ENCODE measurements around the gene LIMS2. TPM values are rescaled to one million over a fixed set of nuclear protein-coding genes. Genes with fewer than 3 reads are reported as not detected.

The LIMS2 gene
- total RNA-seq, 2 experiments from 2014 or later: 7.6 to 8.3 TPM

DNA sequence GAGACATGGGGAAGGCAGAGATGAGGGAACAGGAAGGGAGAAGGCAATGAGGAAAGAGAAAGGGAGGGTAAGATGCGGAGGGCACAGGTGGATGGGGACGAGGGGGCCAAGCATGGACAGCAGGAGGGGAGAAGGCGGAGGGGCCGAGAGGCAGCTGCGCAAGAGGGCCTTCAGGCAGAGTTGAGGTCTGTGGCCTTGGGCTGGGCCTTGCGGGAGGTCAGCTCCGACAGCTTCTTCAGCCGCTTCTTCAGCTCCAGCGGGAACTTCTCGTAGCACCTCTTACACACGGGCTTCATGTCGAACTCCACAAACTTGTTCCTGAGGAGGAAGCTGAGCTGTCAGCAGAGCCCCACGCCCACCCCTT, 36.2 kb downstream of the LIMS2 start:
- ChIA-PET POLR2A (no interaction called here), CTCF (interaction anchor here (0.9 kb wide), 1 partner anchor 48 kb away, joined by 3 read pairs; no protein-coding TSS in a partner anchor)

DNA sequence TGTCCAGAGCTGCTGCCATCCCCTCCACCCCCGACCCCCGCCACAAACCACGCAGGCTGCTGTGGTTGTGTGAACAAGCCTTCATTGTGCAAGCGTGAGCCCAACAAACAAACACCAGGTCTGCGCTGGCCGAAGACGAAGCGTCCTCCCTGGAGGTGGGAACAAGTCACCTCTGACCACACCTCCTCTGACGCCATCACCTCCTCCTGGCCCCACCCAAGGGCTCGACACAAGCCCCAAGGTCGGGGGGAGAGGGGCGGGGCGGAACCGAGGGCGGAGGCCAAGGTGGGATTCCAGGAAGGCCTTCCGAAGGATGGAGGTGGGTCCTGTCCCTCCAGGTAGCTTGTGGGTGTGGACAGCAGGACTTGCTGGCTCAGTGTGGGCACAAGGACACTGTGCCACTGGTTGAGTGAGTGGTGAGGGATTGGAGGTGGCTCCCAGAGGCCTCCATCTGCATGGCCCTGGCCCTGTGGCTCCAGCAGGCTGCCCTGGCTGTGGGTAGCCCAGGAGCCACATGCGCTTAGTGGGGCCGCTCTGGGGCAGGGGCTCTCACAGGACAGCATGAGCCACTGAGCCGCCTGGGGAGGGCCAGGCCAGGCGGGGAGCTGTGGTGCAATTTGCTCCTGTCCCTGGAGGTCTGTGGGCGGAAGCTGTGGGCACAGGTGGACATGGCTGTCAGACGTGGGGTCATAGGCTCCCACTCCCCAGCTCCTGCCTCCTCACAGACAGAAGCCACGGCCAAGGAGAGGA, 36.8 kb downstream of the LIMS2 start:
- ChIA-PET POLR2A (no interaction called here), CTCF (interaction anchor here (0.9 kb wide), 1 partner anchor 47 kb away, joined by 3 read pairs; no protein-coding TSS in a partner anchor)

DNA sequence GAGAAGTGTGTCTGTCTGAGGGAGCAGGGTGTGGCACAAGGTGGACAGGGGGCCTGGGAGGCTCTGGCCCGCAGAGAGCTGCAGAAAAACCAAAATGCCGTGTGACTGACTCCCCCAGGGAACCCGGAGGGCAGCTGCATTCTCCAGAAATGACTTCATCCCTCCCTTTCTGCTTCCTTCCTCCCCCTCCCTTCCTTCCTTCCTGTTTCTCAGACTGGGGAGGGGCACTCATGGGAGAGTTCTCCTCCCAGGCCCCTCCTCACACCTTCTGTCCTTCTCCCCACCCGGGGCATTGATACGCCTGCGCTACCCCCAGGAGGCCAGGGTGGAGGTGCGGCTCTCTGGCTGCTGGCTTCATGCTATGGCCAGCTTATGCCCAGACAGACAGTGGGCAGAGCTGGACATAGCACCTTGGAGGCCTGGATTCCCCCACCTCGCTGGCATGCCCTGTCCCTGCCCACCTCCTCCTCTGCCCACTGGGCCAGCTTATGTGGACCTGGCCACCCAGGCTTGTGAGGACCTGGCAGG, 37.5 kb downstream of the LIMS2 start:
- ChIA-PET POLR2A (no interaction called here), CTCF (no interaction called here)

DNA sequence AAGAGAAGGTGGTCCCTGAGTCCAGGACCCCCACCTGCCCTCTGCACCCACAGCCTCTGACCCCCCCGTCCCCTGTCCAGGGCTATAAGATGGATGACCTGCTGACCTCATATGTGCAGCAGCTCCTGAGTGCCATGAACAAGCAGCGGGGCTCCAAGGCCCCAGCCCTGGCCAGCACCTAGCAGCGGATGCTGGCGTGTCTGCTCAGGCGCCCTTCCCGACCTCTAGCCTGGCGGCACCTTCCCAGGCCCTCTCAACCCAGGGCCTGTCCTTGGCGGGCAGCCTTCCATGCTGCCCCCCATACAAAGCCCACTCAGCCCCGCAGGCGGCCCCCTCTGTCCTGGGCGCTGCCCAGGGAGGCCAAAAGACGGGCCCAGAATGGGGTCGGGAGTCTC, 38.1 kb downstream of the LIMS2 start:
- ChIA-PET POLR2A (no interaction called here), CTCF (interaction anchor here (1.6 kb wide), 1 partner anchor 46 kb away, joined by 4 read pairs; no protein-coding TSS in a partner anchor)

DNA sequence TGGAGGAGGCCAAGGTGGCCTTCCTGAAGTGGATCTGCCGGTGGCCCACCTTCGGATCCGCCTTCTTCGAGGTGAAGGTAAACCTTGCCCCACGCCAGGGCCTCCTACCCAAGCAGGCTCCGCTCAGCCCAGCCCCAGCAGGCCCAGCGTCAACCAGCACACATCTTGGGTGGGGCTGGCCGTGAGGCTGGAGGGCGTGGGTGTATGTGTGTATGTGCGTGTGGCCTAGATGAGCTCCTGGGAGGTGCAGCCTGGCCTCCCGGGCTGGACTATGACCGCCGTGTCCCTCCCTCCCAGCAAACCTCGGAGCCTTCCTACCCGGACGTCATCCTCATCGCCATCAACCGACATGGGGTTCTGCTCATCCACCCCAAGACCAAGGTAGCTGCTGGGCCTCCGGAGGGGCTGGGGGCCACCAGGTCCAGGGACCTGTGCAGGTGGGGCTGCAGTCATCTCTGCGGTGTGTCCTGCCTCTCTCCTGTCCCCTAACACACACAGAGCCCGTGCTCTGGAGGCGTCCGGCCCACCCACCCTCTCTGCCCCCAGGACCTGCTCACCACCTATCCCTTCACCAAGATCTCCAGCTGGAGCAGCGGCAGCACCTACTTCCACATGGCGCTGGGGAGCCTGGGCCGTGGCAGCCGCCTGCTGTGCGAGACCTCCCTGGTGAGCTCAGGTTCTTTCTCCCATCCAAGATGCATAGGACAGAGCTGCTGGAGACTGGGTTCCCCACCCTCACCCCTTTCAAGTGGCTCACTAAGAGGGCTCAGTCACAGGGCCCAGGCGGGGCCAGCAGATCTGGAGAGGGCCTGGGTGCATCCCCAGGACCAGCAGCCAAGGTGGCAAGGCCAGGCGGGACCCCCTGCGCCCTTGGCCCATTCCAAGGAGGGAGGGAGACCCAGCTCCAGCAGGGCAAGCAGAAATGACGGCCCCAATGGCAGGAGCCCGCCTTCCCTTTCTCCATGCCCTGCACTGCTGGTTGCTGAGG, 38.8 kb downstream of the LIMS2 start:
- ChIA-PET CTCF (interaction anchor here (1.6 kb wide), 1 partner anchor 46 kb away, joined by 4 read pairs; no protein-coding TSS in a partner anchor), POLR2A (no interaction called here)

DNA sequence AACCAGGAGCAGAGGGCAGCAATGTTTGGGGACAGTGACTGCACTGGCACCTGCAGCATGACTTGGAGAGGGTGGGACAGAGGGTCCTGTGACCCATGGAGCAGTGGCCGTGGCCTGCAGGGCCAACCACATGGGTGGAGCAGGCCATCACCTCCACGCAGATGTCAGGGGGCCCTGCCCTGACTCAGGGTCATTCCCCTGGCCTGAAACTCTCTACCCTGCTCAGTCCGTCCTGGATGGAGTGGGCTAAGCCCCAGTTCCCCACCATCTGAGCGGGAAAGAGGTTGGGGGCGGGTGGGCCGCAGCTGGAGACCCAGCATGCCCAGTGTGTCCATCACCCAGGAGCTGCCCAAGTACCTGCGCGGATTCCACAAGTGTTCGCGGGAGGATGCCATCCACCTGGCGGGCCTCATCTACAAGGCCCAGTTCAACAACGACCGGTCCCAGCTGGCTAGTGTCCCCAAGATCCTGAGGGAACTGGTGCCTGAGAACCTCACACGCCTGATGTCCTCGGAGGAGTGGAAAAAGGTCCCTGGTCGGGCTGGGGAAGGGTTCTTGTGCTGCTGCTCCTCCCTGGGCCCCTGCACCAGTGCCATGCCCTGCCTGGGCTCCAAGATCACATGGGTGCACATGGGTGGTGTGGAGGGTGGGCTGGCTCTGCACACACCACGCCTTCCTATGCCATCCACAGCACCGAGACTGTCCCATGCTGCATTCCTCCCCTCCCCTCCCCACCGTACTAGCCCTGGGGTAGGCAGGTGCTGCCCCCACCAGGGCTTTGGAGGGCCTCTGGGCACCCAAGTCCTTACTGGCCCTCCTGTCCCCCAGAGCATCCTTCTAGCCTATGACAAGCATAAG, 39.7 kb downstream of the LIMS2 start:
- CTCF ChIA-PET: interaction anchor here (1.6 kb wide), 1 partner anchor 45 kb away, joined by 4 read pairs; no protein-coding TSS in a partner anchor
- POLR2A ChIA-PET: no interaction called here

DNA sequence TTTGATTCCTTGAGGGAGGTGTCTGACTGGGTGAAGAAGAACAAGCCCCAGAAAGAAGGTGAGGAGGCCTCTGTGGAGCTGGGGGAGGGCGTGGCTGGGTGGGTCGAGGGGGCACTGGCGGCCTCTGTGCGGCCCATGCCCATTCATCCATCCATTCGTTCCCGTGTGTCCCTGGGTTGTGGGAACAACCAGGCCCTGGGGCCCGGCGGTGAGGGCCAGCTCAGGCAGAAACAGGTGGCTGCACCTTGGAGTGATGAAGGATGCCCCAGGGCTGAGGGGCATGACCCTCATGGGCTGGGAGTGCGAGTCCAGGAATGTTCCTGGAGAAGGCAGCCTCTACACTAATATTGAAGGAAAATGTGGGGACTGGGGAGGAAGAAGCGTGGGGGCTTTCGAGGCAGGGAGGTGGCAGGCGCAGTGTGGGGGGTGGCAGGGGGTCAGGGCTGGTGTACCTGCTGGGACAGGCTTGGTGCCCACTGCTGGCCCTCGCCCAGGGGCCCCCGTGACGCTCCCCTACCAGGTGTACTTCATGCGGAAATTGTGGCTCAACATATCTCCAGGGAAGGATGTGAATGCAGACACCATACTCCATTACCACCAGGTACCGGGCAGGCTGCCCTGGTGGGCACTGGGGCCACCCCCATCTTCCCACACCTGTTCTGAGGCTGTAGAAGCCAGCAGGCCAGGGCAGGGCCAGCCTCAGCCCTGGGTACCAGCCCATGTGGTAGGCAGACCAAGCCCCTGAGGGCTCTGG, 40.5 kb downstream of the LIMS2 start:
- ChIA-PET CTCF (interaction anchor here (1.5 kb wide), 1 partner anchor 43 kb away, joined by 3 read pairs; no protein-coding TSS in a partner anchor), POLR2A (no interaction called here)

DNA sequence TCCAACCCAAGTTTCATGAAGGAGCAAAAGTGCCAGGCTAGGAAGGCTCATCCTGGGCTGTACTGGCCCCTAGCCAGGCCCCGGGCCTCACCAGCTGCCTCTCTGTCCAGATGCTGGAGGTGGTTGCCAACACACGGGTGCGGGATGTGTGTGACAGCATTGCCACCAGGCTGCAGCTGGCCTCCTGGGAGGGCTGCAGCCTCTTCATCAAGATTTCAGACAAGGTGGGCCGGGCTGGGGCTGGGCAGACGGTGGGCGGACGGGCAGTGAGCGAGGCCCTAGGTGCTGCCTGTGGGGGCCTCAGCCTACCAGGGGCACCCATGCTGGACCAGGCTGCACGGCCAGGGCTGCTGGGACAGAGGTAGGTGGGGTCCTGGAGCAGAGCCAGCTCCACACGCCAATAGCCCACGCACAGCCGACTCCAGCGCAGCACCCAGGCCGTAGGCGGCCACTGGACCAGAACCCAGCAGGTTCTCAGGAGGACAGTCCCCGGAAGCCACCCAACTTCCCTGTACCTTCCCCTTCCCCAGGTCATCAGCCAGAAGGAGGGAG, 41.2 kb downstream of the LIMS2 start:
- POLR2A ChIA-PET: no interaction called here
- CTCF ChIA-PET: interaction anchor here (1.5 kb wide), 1 partner anchor 43 kb away, joined by 3 read pairs; no protein-coding TSS in a partner anchor

DNA sequence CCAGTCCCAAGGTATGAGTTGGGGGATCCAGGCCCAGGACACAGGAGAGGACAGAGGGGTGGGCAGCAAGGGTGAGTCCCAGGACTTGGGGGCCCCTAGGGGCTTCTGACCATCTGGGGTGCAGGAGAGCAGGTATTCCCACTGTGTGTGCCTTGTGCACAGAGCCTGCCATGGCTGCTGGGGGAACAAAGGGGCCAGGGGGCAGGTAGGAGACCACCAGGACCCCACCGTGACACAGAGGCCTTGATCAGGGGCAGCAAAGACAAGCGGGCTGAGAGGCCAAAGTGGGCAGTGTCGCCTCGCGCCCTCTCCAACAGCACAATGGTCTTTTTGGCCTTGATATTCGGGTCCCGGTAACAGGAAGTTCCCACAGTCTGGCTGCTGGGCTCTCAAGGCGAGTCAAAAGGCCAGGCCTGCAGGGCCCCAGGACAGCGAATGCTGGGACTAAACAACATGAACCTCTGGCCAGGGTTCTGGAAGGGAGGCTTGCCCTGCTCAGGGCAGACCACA, 41.7 kb downstream of the LIMS2 start:
- POLR2A ChIA-PET: no interaction called here
- CTCF ChIA-PET: interaction anchor here (1.5 kb wide), 1 partner anchor 42 kb away, joined by 3 read pairs; no protein-coding TSS in a partner anchor

DNA sequence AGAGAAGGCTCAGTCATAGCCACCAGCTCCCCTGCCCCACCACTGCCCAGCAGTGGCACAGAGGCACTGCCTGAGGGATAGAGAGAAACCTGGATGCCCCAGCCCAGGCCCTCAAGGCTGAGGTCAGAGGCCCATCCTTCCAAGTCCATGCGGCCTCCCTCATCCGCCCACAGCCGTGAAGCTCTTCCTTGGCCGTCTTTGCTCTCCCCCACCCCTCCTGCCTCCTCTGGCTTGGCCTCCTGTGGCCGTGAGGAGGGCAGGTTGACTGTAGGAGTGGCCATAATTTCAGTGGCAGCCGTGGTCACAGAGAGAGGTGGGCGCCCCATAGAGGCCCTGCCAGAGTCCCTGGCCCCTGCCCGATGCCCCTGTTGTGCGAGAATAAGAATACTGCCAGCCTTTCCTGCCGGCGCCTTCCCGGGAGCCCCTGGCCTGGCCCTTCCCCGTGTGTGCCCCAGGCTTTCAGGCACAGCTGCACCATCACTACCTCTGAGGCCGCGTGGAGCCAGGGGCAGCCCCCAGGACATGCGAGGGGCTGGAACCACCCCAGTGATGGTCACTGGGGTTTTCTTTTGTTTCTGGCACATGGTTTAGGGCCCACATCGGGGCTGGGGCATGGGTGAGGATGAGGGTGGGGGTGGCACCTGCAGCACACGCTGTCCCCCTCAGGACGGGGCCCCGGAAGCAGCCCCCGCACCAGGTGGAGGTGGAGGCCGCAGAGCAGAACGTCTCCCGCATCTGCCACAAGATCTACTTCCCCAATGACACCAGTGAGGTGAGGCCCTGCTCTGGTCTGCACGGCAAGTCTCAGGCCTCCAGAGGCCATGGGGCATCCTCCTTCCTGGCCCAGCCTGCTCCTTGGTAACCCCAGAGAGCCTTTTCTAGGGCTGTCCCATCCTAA, 42.5 kb downstream of the LIMS2 start:
- ChIA-PET CTCF (interaction anchor here (0.8 kb wide), 1 partner anchor 42 kb away, joined by 3 read pairs; no protein-coding TSS in a partner anchor), POLR2A (interaction anchor here (0.9 kb wide), 1 partner anchor 14 kb away, joined by 4 read pairs; no protein-coding TSS in a partner anchor)

DNA sequence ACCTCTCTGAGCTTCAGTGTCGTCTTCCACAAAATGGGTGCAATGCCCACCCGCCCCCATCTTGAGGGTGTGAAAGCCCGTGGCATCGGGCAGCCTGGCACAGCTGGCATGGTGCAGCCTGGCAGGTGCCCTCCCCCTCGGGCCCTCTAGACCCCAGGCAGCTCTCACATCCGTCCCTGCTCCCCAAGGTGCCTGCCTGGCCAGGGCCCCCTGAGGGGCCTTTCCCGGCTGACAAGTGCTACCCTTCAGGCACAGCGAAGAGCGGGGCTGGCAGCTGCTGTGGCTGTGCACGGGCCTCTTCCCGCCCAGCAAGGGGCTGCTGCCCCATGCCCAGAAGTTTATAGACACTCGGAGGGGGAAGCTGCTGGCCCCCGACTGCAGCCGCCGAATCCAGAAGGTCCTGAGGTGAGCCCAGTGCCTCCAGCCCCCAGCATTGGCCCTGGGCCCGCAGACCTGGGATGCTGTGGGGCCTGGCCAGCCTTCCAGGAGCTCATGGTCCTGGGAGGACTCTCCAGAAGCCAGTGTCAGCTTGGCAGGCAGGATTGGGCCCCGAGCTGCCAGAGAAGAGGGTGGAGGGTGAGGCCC, 43.2 kb downstream of the LIMS2 start:
- CTCF ChIA-PET: interaction anchor here (0.8 kb wide), 2 partner anchors 18 to 41 kb away, joined by 3 read pairs; no protein-coding TSS in a partner anchor
- POLR2A ChIA-PET: interaction anchor here (0.9 kb wide), 1 partner anchor 15 kb away, joined by 4 read pairs; no protein-coding TSS in a partner anchor

DNA sequence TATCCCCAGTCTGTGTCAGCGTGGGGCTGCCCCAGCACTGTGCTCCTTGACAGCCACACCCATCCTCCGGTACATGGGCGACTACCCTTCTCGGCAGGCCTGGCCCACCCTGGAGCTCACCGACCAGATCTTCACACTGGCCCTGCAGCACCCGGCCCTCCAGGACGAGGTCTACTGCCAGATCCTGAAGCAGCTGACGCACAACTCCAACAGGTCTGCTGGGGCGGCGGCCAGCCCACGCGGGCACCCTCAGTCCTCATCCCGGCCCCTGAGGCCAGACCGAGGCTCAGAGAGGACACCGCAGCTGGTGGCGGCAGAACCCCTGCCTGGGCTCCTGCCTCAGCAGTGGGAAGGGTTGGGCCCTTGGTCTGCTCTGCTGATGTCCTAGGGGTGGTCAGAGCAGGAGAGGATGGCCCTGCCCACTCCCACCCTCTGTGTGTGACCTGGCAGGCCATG, 43.8 kb downstream of the LIMS2 start:
- ChIA-PET CTCF (interaction anchor here (0.8 kb wide), 1 partner anchor 18 kb away, joined by 3 read pairs; no protein-coding TSS in a partner anchor), POLR2A (no interaction called here)

DNA sequence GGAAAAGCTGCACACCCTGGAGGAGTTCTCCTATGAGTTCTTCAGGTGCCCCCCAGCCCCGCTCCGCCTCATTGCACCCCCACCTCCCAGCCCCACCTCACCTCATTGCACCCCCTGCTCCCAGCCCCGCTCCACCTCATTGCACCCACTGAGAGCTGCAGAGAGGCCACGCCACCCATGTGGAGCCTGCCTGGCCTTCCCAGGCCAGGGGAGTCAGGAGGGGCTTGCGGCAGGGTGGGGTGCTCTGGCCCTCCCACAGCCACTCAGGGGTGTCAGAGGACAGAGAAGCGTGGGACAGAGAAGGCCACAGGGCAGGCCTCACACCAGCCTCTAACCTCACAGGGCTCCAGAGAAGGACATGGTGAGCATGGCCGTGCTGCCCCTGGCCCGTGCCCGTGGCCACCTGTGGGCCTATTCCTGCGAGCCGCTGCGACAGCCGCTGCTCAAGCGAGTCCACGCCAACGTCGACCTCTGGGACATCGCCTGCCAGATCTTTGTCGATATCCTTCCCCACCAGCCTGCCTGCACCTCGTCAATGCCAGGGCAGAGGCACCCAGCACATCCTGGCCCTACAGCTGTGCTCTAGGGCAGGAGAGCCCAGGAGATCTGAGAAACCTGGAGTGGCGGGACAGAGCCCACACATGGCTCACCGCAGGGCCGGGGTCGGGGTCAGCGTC, 44.3 kb downstream of the LIMS2 start:
- CTCF ChIA-PET: interaction anchor here (0.8 kb wide), 2 partner anchors 19 kb away, joined by 3 read pairs; no protein-coding TSS in a partner anchor

DNA sequence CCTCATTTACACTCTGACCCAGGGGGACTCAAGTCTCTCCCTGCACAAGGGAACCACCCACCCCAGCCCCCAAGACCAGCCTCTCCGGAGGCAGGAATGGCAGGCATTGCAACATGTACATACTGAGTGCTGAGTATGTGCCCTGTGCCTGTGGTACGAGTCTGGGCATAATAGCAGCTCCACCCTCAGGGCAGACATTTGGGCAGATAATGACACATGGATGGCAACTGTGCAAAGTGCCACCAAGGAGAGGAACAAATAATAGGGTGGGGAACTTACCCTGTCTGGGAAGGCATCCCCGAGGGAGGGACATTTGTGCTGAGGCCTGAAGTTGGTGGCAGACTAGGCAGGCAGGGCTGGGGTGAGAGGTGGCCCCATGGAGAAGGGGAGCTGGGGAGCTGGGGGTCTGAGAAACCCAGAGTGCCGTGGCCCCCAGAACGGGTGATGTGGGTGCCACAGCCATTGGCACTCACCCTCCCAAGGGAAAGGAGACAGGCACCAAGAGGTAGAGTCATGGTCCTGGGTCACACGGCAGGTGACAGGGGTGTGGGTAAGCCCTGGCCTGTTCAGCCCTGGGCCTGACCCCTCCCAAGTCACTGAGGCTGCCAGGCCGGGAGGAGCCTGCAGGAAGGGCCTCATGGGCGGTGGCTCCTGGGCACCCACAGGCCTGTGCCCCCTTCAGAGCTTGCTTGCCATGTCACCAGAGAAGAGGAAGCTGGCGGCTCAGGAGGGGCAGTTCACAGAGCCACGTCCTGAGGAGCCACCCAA, 45.0 kb downstream of the LIMS2 start:
- ChIA-PET POLR2A (no interaction called here), CTCF (interaction anchor here (0.8 kb wide), 1 partner anchor 20 kb away, joined by 3 read pairs; no protein-coding TSS in a partner anchor)

More for the DNA sequence above, 44.3 kb downstream of the LIMS2 start:
- POLR2A ChIA-PET: no interaction called here

DNA sequence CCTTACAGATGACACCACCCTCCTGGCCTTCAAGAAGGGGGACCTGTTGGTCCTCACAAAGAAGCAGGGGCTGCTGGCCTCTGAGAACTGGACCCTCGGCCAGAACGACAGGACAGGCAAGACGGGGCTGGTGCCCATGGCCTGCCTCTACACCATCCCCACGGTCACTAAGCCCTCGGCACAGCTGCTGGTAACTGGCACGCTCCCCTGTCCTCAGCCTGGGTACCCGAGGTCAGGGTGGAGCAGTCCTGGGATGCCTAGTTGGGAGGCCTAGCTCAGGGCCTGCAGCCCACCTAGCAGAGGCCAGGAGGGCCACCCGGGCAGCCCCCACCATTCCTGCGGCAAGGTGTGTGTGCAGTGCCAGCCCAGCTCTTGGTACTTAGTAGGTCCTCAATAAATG, 45.7 kb downstream of the LIMS2 start:
- POLR2A ChIA-PET: no interaction called here
- CTCF ChIA-PET: interaction anchor here (0.6 kb wide), 1 partner anchor 356 kb away, joined by 3 read pairs; no protein-coding TSS in a partner anchor

Data from activated CD8-positive, alpha-beta memory T cell treated with anti-CD3 and anti-CD28 coated beads for 36 hours (primary cell).